ENCODE data around the gene SMIM5. TPM values are rescaled to one million over a fixed set of nuclear protein-coding genes. Genes with fewer than 3 reads are reported as not detected.

Gene SMIM5
- polyA plus RNA-seq, 1 donor: 9.2 TPM

DNA sequence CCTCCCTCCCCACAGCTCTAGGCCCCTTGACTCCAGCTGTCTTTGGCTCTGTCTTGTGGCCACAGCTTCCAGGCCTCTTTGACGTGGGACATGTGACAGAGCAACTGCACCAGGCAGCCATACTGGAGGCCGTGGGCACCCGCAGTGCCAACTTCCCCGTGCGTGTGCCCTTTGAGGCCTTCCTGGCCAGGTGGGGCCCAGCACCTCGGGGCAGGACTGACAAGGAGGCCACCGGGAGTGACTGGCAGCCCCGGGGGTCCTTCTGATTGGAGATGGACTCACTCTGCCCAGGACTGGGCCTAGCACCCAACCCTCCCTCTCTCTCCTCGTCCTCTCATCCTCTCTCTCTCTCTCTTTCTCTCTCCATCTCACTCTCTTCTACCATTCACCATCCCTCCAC is 30.1 kb upstream of the SMIM5 start:
- no peak for DNase-seq (ENCODE audit: low read depth)

DNA sequence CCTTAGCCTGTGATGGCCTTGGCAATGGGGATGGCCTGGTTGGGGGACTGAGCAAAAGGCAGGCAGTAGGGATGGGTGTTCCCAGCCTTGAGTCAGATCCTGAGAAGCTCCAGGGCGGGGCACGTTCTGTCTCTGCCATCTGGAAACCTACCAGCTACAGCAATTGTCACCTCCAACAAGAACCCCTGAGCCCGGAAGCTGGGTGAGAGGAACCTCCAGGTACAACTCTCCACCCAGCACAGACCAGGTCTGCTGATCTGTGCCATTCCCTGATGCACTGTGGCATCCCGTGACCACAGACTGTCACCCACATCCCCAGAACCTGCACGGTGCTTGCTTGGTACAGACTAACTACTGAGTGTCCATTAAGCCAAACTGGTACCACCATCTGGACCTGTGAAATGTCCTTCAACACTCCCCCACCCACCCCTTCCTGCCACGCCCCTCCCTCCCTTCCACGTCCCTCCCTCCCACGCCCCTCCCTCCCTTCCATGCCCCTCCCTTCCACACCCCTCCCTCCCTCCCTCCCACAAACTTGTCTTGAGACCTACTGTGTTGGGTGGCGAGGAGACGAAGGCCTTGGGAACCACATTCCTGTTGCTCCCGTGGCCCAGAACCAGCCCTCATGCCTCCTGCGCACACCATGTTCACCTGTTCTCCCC is 29.1 kb upstream of the SMIM5 start:
- no peak for DNase-seq (ENCODE audit: low read depth)

DNA sequence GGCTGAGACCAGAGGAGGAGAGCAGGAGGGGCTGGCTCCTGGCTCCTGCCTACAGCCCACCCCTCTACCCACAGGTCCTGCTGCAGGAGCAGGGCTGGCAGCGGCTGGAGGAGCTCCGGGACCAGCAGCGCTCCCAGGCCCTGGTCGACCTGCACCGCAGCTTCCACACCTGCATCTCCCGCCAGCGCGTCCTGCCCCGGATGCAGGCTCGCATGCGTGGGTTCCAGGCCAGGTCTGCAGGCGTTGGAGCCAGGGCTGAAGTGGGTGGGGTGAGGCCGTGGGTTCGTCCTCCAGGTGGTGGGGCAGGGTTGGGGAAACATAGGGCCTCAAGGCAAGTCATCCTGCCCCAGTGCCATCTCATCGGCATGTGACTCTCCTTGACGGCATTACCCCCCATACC is 27.4 kb upstream of the SMIM5 start:
- DNase-seq (ENCODE audit: low read depth): no peak

DNA sequence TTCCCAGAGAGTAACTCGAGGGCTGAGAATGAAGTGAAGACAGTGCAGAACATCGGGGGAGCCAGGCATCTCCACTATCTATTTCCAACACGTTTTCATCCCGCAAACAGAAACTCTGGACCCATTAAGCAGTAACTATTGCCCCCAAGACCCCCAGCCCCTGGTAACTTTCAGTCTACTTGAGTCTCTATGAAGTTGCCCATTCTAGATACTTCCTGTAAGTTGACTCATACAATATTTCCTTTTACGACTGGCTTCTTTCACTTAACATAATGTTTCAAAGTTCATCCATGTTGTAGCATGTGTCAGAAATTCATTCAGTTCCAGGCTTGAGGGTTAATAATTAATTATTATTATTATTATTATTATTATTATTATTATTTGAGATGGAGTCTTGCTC is 26.1 kb upstream of the SMIM5 start:
- DNase-seq (ENCODE audit: low read depth): no peak

DNA sequence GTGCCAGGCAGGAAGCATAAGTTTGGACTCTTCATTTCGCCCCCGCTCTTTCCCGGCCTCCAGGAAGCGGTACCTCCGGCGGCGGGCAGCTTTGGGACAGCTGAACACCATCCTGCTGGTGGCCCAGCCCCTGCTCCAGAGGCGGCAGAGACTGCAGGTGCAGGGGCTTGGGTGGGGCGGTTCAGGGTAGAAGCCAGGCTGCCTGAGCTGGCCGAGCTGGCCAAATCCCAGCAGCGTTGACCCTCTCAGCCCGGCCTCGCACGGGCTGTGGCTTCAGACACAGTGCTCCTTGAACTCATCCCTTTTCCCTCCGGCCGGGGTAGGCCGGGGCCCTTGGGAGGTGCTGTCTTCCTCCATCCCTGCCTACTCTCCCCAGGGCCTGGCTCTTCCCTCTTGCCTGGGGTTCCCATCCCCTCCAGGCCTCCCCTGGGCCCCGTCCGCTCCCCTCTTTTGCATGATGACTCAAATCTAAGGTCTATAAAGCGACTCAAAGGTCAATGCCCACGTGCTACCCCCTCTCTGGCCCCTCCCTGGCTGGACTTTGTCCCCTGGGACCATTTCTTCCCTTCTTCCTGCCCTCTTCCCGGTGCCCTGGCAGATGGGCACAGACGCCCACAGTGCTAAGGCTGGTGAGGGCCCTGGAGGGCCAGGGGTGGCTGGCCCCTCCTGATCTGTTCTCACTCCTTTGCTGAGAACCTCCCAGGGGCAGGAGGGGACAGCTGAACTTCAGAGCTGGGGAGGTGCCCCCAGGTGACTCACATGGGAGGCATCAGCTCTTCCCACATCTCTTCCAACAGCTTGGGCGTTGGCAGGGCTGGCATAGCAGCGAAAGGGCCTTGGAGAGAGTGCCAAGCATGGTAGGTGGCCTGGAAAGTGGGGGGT is 22.9 kb upstream of the SMIM5 start:
- no peak for DNase-seq (ENCODE audit: low read depth)

DNA sequence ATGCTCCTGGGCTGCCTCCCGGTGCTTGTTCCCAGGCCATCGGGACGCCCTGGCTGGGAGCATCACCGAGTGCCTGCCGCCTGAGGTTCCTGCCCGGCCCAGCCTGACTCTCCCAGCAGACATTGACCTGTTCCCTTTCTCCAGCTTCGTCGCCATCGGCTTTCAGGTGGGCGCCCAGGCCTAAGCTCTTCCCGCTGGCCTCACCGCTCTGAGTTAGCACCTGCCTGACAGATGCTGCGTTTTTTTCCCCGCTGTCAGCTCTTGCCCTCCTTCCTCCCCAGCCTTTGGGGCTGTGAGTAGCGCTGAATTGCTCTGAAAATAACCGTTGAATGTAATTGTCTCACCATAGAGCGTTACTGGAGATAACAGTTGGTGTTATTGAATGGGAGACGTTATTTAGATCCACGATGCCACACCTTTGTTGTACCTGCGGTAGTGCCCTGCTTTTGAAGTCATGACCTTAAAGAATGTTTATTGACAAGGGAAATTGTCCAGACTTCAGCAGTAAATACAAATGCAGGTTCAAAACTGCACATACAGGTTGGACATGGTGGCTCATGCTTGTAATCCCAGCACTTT is 21.3 kb upstream of the SMIM5 start:
- DNase-seq (ENCODE audit: low read depth): no peak

DNA sequence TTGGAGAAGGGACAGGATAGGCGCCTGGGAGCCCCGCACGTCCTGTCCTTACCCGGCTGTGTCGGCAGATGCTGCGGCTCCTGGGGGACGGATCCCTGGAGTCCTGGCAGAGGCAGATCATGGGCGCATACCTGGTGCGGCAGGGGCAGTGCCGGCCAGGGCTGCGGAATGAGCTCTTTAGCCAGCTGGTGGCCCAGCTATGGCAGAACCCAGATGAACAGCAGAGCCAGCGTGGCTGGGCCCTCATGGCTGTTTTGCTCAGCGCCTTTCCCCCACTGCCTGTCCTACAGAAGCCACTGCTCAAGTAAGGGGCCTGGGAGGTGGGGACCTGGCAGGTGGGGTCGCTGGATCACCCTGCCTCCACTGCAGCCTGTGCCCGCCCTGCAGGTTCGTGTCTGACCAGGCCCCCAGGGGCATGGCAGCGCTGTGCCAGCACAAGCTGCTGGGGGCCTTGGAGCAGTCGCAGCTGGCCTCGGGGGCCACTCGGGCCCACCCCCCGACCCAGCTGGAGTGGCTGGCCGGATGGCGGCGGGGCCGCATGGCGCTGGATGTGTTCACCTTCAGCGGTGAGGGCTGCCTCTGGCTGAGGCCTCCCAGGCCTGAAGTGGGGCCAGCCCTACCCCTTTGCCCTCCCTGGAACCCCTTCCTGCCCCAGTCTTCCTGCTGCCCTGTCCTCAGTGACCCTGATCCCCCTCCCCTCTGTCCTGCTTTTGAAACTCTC is 20.2 kb upstream of the SMIM5 start:
- DNase-seq (ENCODE audit: low read depth): no peak

DNA sequence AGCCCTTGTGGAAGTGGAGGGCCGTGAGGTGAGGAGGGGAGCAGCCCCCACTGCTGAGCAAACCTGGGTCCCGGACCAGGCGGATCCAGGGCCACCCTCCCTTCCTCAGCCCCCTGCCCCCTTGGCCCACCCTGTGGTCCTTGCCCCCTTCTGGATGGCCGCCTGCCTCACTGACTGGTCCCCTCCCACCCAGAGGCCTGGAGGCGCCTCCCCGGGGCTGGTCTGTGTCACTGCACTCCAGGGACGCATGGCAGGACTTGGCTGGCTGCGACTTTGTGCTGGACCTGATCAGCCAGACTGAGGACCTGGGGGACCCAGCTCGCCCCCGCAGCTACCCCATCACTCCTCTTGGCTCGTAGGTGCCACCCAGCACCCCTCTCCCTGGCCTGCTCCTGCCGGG is 19.2 kb upstream of the SMIM5 start:
- DNase-seq (ENCODE audit: low read depth): no peak

DNA sequence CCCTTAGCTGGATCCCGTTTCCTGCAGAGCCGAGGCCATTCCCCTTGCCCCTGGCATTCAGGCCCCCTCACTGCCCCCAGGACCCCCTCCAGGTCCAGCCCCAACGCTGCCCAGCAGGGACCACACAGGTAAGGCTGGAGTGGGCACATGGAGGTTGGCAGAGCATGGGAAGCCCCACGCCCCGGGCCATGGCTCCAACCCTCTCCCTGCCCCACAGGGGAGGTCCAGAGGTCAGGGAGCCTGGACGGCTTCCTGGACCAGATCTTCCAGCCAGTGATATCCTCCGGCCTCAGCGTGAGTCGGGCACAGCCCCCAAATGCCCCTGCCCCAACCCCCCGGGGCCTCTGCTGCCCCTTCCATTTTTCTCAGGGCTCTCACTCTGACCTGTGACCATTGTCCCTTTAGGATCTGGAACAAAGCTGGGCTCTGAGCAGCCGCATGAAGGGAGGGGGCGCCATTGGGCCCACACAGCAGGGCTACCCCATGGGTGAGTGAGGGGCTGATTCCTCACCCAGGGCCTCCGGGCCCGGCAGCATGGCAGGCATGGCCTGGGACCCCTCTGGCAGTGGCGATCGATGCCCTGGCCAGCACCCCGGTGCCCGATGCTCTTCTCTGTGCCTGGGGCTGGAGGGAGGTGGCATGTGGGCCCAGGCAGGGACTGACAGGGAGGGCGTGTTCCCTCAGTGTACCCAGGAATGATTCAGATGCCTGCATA is 18.5 kb upstream of the SMIM5 start:
- no peak for DNase-seq (ENCODE audit: low read depth)

DNA sequence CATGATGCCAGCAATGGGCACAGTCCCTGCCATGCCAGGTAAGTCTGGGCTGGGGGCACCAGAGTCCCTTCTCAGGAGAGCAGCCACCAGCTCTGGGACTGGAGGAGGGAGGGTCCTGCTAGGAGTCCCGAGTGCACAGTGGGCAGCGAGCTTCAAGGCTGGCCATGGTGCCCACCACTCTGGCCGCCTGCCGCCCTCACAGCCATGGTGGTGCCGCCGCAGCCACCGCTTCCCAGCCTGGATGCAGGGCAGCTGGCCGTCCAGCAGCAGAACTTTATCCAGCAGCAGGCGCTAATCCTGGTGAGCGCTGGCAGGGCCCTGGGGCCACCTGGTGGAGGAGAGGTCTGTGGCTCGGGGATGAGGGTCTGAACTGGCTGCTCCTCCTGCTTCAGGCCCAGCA is 17.9 kb upstream of the SMIM5 start:
- no peak for DNase-seq (ENCODE audit: low read depth)

DNA sequence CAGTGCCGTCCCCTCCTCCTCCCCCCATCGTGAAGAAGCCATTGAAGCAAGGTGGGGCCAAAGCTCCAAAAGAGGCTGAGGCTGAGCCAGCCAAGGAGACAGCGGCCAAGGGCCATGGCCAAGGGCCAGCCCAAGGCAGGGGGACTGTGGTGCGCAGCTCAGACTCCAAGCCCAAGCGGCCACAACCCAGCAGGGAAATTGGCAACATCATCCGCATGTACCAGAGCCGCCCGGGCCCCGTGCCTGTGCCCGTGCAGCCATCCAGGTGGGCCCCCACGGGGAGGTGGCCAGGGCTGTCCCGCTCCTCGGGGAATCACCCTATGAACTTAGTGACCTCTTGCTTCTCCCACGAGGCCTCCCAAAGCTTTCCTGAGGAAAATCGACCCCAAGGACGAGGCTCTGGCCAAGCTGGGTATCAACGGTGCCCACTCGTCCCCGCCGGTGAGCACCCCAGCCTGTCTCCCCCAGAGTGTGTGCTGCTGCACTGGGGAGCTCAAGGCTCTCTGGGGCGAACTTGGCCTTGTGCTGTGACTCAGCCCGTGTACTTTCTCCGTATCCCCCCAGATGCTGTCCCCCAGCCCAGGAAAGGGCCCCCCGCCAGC is 16.6 kb upstream of the SMIM5 start:
- no peak for DNase-seq (ENCODE audit: low read depth)

DNA sequence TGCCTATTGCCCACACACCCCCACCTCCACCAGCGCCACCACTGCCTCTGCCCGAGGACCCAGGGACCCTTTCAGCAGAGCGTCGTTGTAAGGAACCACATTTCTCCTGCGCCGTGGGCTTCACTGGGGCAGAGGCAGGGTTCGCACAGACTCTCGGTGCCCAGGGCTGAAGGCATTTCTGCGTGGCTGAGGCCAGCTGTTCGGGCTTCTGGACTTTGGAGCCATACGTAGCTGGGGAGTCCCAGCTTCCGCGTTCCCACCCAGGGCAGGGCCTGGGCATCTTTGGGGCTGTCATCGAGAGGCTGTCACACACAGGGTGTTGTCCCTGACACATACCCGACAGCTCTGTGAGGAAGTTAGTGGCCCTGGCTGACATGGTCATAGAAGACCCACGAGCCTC is 16.0 kb upstream of the SMIM5 start:
- no peak for DNase-seq (ENCODE audit: low read depth)

DNA sequence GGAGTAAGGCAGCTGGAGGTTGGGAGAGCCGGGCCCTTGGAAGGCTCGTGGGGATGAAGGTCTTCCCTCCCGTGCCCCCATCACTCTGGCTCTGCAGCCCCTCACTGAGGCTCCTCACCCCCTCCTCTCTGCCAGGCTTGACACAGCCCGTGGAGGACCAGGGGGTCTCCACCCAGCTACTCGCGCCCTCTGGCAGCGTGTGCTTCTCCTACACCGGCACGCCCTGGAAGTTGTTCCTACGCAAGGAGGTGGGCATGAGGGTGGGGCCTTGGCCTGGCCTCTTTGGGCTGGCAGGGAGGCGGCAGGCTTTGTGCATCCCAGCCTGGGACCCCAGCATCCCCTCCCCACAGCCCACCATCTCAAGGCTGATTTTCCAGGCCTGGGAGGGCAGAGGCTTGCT is 15.6 kb upstream of the SMIM5 start:
- no peak for DNase-seq (ENCODE audit: low read depth)

DNA sequence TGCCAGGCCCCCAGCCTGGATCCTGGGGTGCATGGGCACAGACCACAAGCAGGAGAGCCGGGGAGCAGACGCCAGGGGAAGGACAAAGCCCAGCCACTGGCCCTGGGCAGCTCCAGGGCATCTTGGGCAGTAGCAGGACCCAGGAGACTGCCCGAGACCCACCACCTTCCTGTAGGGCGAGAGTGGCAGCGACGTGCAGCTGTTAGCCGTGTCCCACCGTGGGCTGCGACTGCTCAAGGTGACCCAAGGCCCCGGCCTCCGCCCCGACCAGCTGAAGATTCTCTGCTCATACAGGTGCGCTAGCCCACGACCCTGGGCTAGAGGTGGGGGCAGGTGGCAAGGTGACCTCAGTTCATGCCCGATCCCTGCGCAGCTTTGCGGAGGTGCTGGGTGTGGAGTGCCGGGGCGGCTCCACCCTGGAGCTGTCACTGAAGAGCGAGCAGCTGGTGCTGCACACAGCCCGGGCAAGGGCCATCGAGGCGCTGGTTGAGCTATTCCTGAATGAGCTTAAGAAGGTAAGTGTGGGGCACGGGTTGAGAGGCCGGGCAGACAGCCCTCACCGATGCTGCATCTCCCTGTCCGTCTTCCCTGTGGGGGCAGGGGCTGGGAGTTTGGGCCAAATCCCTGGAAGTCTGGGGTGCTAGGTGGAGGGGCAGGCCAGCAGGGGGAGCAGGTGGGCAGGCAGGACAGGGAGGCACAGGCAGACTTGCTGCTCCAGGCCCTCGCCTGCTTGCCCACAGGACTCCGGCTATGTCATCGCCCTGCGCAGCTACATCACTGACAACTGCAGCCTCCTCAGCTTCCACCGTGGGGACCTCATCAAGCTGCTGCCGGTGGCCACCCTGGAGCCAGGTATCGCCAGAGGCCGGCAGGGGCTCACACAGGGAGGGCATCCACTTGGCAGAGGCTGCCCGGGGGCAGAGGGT is 13.5 kb upstream of the SMIM5 start:
- no peak for DNase-seq (ENCODE audit: low read depth)

DNA sequence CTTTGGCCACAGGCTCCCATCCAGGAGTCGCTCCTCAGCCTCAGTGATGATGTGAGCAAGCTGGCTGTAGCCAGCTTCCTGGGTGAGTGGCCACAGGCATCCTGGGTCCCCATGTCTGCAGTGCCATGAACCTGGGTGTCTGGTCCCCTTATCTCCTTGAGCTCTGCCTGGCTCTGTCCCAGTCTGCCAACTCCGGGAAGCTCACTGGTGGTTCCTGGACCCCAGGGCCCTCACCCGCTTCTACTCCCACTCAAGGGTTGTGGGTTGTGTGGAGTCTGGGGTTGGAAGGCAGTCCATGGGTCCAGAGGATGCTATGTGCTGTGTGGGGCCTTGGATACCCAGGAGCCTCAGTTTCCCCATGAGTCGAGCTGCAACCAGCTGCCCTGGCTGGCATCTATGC is 11.7 kb upstream of the SMIM5 start:
- DNase-seq (ENCODE audit: low read depth): no peak

DNA sequence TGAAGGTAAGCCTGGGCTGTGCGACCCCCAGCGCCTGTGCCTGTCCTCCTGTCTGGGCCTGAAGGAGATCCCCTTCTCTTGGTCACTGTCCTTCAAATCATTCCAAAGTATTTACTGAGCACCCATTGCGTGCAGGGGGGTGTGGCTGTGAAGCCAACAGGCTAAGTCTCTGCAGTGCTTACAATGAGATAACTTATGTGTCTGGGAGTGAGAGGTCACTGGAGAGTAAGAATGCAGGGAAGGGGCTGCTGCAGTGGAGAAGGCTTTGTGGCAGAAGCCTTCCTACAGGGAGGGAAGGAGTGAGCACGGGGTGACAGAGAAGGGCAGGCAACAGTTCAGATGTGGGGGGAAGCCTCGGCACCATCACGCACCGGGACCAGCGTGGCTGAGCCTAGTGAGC is 11.2 kb upstream of the SMIM5 start:
- no peak for DNase-seq (ENCODE audit: low read depth)

DNA sequence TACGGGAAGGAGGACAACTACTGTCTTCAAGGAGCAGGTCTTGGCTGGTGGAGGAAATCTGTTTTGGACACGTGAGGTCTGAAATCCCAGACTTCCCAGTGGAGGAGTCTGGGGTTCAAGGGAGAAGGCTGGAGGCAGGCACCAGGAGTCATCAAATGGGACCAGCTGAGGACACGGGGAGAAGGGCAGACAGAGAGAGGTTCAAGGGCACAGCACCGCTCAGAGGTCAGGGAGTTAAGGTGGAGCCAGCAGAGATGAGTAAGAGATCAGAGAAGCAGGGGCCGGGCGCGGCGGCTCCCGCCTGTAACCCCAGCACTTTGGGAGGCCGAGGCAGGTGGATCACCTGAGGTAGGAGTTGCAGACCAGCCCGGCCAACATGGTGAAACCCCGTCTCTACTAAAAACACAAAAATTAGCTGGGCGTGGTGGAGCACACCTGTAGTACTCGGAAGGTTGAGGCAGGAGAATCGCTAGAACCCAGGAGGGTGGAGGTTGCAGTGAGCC is 10.4 kb upstream of the SMIM5 start:
- DNase-seq (ENCODE audit: low read depth): no peak

DNA sequence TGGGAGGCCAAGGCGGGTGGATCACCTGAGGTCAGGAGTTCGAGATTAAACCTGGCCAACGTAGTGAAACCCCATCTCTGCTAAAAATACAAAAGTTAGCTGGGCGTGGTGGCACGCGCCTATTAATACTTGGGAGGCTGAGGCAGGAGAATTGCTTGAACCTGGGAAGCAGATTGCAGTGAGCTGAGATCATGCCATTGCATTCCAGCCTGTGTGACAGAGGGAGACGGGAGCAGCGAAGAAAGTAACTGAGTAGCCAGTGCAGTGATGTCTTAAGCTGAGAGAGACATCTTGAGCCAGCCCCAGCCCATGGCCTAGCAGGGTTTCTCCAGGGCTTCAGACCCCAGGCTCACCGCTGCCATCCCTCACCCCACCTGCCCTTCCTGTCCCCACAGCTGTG is 9.8 kb upstream of the SMIM5 start:
- DNase-seq (ENCODE audit: low read depth): no peak

DNA sequence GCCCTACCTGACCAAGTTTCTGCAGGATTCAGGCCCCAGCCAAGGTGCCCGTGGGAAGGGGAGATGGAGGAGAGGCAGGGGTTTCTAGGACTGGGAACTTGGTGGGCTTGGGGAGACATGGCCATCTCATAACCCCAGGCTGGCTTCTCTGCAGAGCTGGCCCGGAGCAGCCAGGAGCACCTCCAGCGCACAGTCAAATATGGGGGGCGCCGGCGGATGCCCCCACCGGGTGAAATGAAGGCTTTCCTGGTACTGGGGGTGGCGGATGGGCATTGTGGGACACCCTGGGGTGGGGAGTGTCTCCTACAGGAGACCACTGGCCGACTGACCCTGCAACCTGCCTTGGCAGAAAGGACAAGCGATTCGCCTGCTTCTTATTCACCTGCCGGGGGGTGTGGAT is 9.2 kb upstream of the SMIM5 start:
- no peak for DNase-seq (ENCODE audit: low read depth)

DNA sequence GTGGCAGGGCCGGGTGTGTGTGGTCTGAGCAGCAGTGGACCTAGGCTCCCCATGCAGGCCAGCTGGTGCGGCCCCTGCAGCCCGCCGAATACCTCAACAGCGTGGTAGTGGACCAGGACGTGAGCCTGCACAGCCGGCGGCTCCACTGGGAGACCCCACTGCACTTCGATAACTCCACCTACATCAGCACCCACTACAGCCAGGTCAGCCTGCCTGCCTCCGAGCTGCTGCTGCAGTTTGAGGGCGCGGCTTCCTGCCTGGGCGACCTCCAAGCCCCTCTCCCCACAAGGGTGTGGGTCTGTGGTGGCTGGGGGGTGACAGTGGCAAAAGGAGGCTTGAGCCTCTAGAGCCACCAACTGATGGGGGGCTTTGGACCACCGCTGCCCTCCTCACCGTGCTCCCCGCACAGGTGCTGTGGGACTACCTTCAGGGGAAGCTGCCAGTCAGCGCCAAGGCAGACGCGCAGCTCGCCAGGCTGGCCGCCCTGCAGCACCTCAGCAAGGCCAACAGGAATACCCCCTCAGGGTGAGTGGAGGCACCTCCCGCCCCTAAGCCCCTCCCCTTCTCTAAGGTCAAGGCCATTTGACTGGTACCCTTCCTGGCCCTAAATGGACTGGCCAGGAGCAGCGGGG is 8.4 kb upstream of the SMIM5 start:
- no peak for DNase-seq (ENCODE audit: low read depth)
